Measurements from ENCODE around the gene GCN1. TPM values are rescaled to one million over a fixed set of nuclear protein-coding genes. Genes with fewer than 3 reads are reported as not detected.
"Not testable (repeated sequence)": the region's sequence is repeated elsewhere in the genome, so short reads cannot be mapped to it uniquely, and the experiment has no call there.

Gene GCN1
- total RNA-seq, 6 experiments from 2014 or later, result 29.9 to 62.8 (median 39.4) TPM

- no peaks in the 10 kb centered on the region for H3K9me3 ChIP-seq
- peak overlapping the region; percentile 43 to 79 (median 61) for H3K27ac ChIP-seq
- TF ChIP-seq POLR2A (IDR thresholded peaks at IDR 0.05) (no peak), CTCF (IDR thresholded peaks at IDR 0.05) (no peak)
- peaks cover 0 to 20% (median 7%) of the 10 kb centered on the region in 4 donors for H3K4me1 ChIP-seq
- intact Hi-C loops (cut with DNase I), result no loop called here
- DNase-seq, result no peak
- peak overlapping the region; percentile 91 to 99 (median 93) for H3K4me3 ChIP-seq
- WGBS (ENCODE audit: insufficient coverage, low coverage, low lambda C conversion rate, missing lambda C conversion rate), result 2% methylated on average over 13 of the region's 16 CpGs
- H3K36me3 ChIP-seq, result peaks cover 0 to 40% (median 27%) of the 10 kb centered on the region in 4 donors
- no peak for ATAC-seq
- H3K27me3 ChIP-seq, result no peaks in the 10 kb centered on the region
Observed at GRCh38 chr12:120200364-120200800, 5.9 kb upstream of the GCN1 start.

DNA sequence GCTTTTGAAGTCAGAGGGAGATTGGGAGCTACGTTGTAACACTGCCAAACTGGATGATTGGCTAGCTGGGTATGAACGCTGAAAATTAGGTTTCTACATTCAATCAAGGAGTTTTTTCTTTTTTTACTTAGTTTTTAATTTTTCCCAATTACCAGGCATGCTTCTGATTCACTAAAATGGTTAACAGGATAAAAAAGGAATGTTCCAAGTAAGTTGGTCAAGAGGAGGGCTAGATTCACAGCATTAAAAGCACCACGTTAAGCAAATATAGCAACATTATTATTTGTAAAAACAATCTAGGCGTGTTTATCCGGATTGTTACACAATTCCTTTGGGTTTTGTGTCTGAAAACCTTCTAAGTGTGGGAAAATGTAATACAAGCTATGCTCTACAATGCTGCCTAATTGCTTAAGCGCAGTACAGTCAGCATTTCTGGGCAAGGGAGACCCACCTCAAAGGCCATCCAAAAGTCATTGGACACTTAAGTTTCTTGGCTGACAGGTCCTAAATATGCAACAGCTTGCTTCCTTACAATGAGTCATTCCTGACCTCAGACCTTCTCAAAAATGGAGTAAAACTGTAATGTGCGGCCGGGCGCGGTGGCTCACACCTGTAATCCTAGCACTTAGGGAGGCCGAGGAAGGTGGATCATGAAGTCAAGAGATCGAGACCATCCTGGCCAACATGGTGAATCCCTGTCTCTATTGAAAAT lies 5.2 kb upstream of the GCN1 start:
- Histone ChIP-seq H3K27me3 (no peaks in the 10 kb centered on the region), H3K27ac (peak overlapping the region in 2 of 3 donors; percentile 0 to 61), H3K9me3 (no peaks in the 10 kb centered on the region), H3K4me3 (peak overlapping the region; percentile 91 to 99 (median 93)), H3K4me1 (peaks cover 0 to 24% (median 10%) of the 10 kb centered on the region in 4 donors), H3K36me3 (peaks cover 0 to 40% (median 27%) of the 10 kb centered on the region in 4 donors)
- WGBS (ENCODE audit: insufficient coverage, low coverage, low lambda C conversion rate, missing lambda C conversion rate), result 20% methylated on average over 12 of the region's 12 CpGs
- TF ChIP-seq CTCF (IDR thresholded peaks at IDR 0.05), result no peak
- no peak for TF ChIP-seq POLR2A (IDR thresholded peaks at IDR 0.05)
- DNase-seq (no peak), ATAC-seq (no peak)
- intact Hi-C loops (cut with DNase I), result no loop called here

DNA sequence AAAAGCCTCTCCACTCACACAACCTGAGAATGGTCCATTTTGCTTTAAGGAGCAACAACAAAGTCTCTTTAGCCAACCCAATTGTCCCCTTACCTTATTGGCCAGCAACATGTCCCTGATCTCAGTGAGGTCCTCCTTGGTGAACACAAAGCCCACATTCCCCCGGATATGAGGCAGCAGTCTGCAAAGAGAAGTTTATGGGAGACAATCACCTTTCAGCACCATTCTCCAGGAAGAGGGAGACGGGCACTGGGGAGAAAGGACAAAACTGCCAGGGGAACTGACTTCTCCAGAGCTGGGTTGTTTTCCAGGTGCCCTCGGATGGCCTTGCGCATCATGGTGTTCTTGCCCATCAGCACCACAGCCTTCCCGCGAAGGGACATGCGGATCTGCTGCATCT lies 4.5 kb upstream of the GCN1 start:
- Histone ChIP-seq H3K4me3 (no peak overlapping the region), H3K27me3 (no peaks in the 10 kb centered on the region), H3K9me3 (no peaks in the 10 kb centered on the region), H3K4me1 (peaks cover 0 to 24% (median 10%) of the 10 kb centered on the region in 4 donors), H3K27ac (no peak overlapping the region), H3K36me3 (peaks cover 0 to 40% (median 27%) of the 10 kb centered on the region in 4 donors)
- no peak for DNase-seq
- ATAC-seq, result no peak
- intact Hi-C loops (cut with DNase I), result no loop called here
- 65% methylated on average over 2 of the region's 7 CpGs for whole genome bisulfite sequencing (ENCODE audit: insufficient coverage, low coverage, low lambda C conversion rate, missing lambda C conversion rate)
- TF ChIP-seq CTCF (IDR thresholded peaks at IDR 0.05) (no peak), POLR2A (IDR thresholded peaks at IDR 0.05) (no peak)

- intact Hi-C loops (cut with DNase I), result no loop called here
- no peak overlapping the region for H3K27ac ChIP-seq
- H3K4me3 ChIP-seq, result no peak overlapping the region
- H3K9me3 ChIP-seq, result no peaks in the 10 kb centered on the region
- TF ChIP-seq CTCF (IDR thresholded peaks at IDR 0.05) (no peak), POLR2A (IDR thresholded peaks at IDR 0.05) (no peak)
- 86% methylated on average over 4 of the region's 4 CpGs for WGBS (ENCODE audit: insufficient coverage, low coverage, low lambda C conversion rate, missing lambda C conversion rate)
- DNase-seq, result no peak
- ATAC-seq, result no peak
- H3K27me3 ChIP-seq, result no peaks in the 10 kb centered on the region
- peaks cover 0 to 35% (median 14%) of the 10 kb centered on the region in 4 donors for H3K4me1 ChIP-seq
- peaks cover 0 to 40% (median 27%) of the 10 kb centered on the region in 4 donors for H3K36me3 ChIP-seq
Observed at GRCh38 chr12:120197542-120197887, 3.0 kb upstream of the GCN1 start.

DNA sequence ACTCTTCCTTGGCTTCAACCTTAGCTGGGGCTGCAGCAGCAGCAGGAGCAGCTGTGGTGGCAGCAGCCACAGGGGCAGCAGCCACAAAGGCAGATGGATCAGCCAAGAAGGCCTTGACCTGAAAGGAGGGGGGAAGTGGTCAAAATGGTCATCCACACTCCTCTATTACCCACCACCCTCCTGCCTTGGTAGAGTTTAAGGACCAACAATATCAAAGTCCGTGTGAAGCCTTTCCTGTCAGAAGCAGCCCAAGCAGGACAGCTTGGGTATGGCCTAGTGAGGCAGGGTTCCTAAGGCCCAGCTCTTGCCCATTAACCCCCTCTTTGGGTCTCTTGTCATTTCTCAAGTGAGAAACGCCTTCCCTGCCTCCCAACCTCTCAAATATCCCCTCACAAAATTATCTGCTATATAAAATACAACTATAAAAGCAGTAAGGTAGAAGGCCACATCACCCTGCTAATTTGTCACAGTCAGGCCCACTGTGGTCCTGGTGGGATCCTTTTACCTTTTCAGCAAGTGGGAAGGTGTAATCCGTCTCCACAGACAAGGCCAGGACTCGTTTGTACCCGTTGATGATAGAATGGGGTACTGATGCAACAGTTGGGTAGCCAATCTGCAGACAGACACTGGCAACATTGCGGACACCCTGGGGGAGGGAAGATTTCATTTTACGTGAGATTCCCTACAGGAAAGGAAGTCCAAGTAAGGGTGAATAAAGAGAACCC lies 2.5 kb upstream of the GCN1 start:
- H3K4me3 ChIP-seq; intact Hi-C loops (cut with DNase I); DNase-seq; H3K9me3 ChIP-seq; H3K27me3 ChIP-seq; ATAC-seq; H3K27ac ChIP-seq: not testable (repeated sequence)
- 68% methylated on average over 7 of the region's 7 CpGs for WGBS (ENCODE audit: insufficient coverage, low coverage, low lambda C conversion rate, missing lambda C conversion rate)
- H3K4me1 ChIP-seq, result peaks cover 0 to 35% (median 14%) of the 10 kb centered on the region in 4 donors
- peaks cover 0 to 40% (median 27%) of the 10 kb centered on the region in 4 donors for H3K36me3 ChIP-seq
